AG04449 (cell line): Measurements from ENCODE around the gene GHRHR.

Source experiments
- CTCF ChIA-PET: fragments of 350-600 bp; formaldehyde crosslinking; extraction: SDS; loops from one replicate; lab custom pipeline; 2021; ENCODE audit warnings: antibody characterized with exemption; lab: Yijun Ruan, JAX
- POLR2A ChIA-PET: fragments of 400-600, 350-600 bp; formaldehyde crosslinking; extraction: SDS; loops from one replicate; lab custom pipeline; 2020; ENCODE audit warnings: antibody characterized with exemption, inconsistent platforms; lab: Yijun Ruan, JAX
- DNase-seq: peaks from one replicate; pipeline ENCODE4 v3.0.0-alpha.2; 2010; ENCODE audit warnings: low read depth, low spot score
- H3K4me3 ChIP-seq: 2 replicates; pipeline ENCODE4 v1.5.1; 2011; ENCODE audit warnings: low read depth, mild to moderate bottlenecking, control low read depth, low read length
- CTCF ChIP-seq: IDR thresholded peaks from one replicate; pipeline ENCODE4 v1.5.1; 2011; ENCODE audit warnings: mild to moderate bottlenecking, moderate library complexity, low read length, control low read depth, inconsistent platforms; ENCODE audit not compliant: insufficient read depth; ENCODE audit errors: missing control alignments

The GHRHR gene

GRCh38 chr7:30996256-30996655 is 32.5 kb downstream of the GHRHR start:
- no peak for DNase-seq
- ChIA-PET CTCF (interaction anchor here (3.3 kb wide), 1 partner anchor 13 kb away, joined by 14 read pairs; no protein-coding TSS in a partner anchor), POLR2A (no interaction called here)
- no peak overlapping the region for H3K4me3 ChIP-seq
- no peak for TF ChIP-seq CTCF

GRCh38 chr7:30996883-30997282 is 33.1 kb downstream of the GHRHR start:
- no peak for TF ChIP-seq CTCF
- H3K4me3 ChIP-seq: no peak overlapping the region
- ChIA-PET POLR2A (no interaction called here), CTCF (interaction anchor here (1.1 to 3.3 kb wide), 4 partner anchors 13 to 197 kb away, joined by 3 to 14 read pairs (median 4); no protein-coding TSS in a partner anchor)
- DNase-seq: no peak

- ChIA-PET CTCF (interaction anchor here (1.1 to 3.3 kb wide), 4 partner anchors 14 to 198 kb away, joined by 3 to 14 read pairs (median 4); no protein-coding TSS in a partner anchor), POLR2A (no interaction called here)
- no peak overlapping the region for H3K4me3 ChIP-seq
- no peak for TF ChIP-seq CTCF
- DNase-seq: no peak
These were observed 33.6 kb downstream of the GHRHR start for GRCh38 chr7:30997316-30997715.

GRCh38 chr7:30998180-30998579 is 34.4 kb downstream of the GHRHR start:
- no peak overlapping the region for H3K4me3 ChIP-seq
- ChIA-PET CTCF (interaction anchor here (1.2 to 3.3 kb wide), 2 partner anchors 14 to 15 kb away, joined by 3 to 14 read pairs; no protein-coding TSS in a partner anchor), POLR2A (no interaction called here)
- DNase-seq: no peak
- TF ChIP-seq CTCF: no peak

GRCh38 chr7:31000161-31000693 is 36.5 kb downstream of the GHRHR start:
- POLR2A ChIA-PET: no interaction called here
- DNase-seq: no peak
- no peak for TF ChIP-seq CTCF
- no peak overlapping the region for H3K4me3 ChIP-seq
- CTCF ChIA-PET: interaction anchor here (1.8 kb wide), 1 partner anchor 15 kb away, joined by 4 read pairs; no protein-coding TSS in a partner anchor

GRCh38 chr7:31000779-31001178 is 37.0 kb downstream of the GHRHR start:
- DNase-seq: no peak
- no peak for TF ChIP-seq CTCF
- H3K4me3 ChIP-seq: no peak overlapping the region
- ChIA-PET POLR2A (no interaction called here), CTCF (interaction anchor here (1.8 kb wide), 1 partner anchor 15 kb away, joined by 4 read pairs; no protein-coding TSS in a partner anchor)
